Activated CD4-positive, alpha-beta T cell treated with anti-CD3 and anti-CD28 coated beads for 24 hours (primary cell): ENCODE results near the gene TREX2.

Experiments used
- DNase-seq, 2 donors: peaks; one replicate each; pipeline ENCODE4 v3.0.0-alpha.2; 2020; ENCODE audit warnings: low read depth in 2 of 2

Gene TREX2

GRCh38 chrX:153456161-153456560 lies 10.3 kb upstream of the TREX2 start:
- no peak for DNase-seq

- no peak for DNase-seq
These were observed 9.7 kb upstream of the TREX2 start for GRCh38 chrX:153455571-153455970.

GRCh38 chrX:153454901-153455550 lies 9.2 kb upstream of the TREX2 start:
- no peak for DNase-seq

- no peak for DNase-seq
These were observed 5.1 kb upstream of the TREX2 start for GRCh38 chrX:153450949-153451277.

- no peak for DNase-seq
These were observed 4.5 kb upstream of the TREX2 start for GRCh38 chrX:153450114-153450948.

GRCh38 chrX:153449368-153450113 lies 3.7 kb upstream of the TREX2 start:
- no peak for DNase-seq

GRCh38 chrX:153448556-153449367 lies 2.9 kb upstream of the TREX2 start:
- DNase-seq = no peak

GRCh38 chrX:153447581-153447960 lies 1.7 kb upstream of the TREX2 start:
- no peak for DNase-seq

GRCh38 chrX:153446950-153447580 lies 1.2 kb upstream of the TREX2 start:
- DNase-seq = no peak

GRCh38 chrX:153446636-153446936 lies 730 bp upstream of the TREX2 start:
- no peak for DNase-seq

GRCh38 chrX:153445106-153445855 lies 575 bp downstream of the TREX2 start:
- DNase-seq = no peak

- no peak for DNase-seq
These were observed 1.4 kb downstream of the TREX2 start for GRCh38 chrX:153444333-153445011.

GRCh38 chrX:153443476-153444332 lies 2.2 kb downstream of the TREX2 start:
- DNase-seq = no peak

- no peak for DNase-seq
These were observed 3.4 kb downstream of the TREX2 start for GRCh38 chrX:153442463-153442862.

GRCh38 chrX:153441981-153442380 lies 3.9 kb downstream of the TREX2 start:
- DNase-seq = no peak

- no peak for DNase-seq
These were observed 4.6 kb downstream of the TREX2 start for GRCh38 chrX:153441296-153441695.

GRCh38 chrX:153440556-153441135 lies 5.2 kb downstream of the TREX2 start:
- DNase-seq = no peak

GRCh38 chrX:153439977-153440376 lies 5.9 kb downstream of the TREX2 start:
- DNase-seq = no peak

GRCh38 chrX:153438532-153438931 lies 7.3 kb downstream of the TREX2 start:
- no peak for DNase-seq
